ENCODE measurements around the gene KIF4B. TPM values are rescaled to one million over a fixed set of nuclear protein-coding genes. Genes with fewer than 3 reads are reported as not detected.

Gene KIF4B
- total and polyA plus RNA-seq, 2 donors (not counting 3 experiments of a cell fraction or from before 2014, with no cell fraction given): 0.44 TPM; not detected in 1

- Histone ChIP-seq H3K36me3 (ENCODE audit: control insufficient read depth in 2 of 2, extremely low read depth in 1 of 2, insufficient read depth in 2 of 2, low read length in 2 of 2) (no peaks in the 10 kb centered on the region), H3K79me2 (ENCODE audit: control insufficient read depth, insufficient read depth, low read length) (no peaks in the 10 kb centered on the region), H4K20me1 (replicated peaks; ENCODE audit: control insufficient read depth, extremely low read depth, insufficient read depth, low read length) (no peaks in the 10 kb centered on the region), H2AFZ (ENCODE audit: low read depth, low read length) (no peak overlapping the region), H3K4me2 (ENCODE audit: insufficient read depth, low read length) (no peak overlapping the region), H3K9ac (replicated peaks; ENCODE audit: extremely low read depth, insufficient read depth, low read length) (no peak overlapping the region), H3K9me3 (replicated peaks; ENCODE audit: control insufficient read depth, insufficient read depth, low read length) (no peaks in the 10 kb centered on the region), H3K4me3 (replicated peaks in 1 of 3; ENCODE audit: insufficient read depth in 1 of 3, low read depth in 1 of 3, low read length in 3 of 3) (no peak overlapping the region), H3K4me1 (ENCODE audit: control insufficient read depth, extremely low read depth, insufficient read depth, low read length) (no peaks in the 10 kb centered on the region), H3K27ac (ENCODE audit: insufficient read depth, low read depth, low read length) (no peak overlapping the region), H3K27me3 (ENCODE audit: control insufficient read depth in 2 of 2, insufficient read depth in 2 of 2, low read length in 2 of 2) (peaks cover 0 to 2% of the 10 kb centered on the region in 2 experiments), H3K9me1 (replicated peaks; ENCODE audit: control insufficient read depth, extremely low read depth, insufficient read depth, low read length) (no peaks in the 10 kb centered on the region)
- dilution Hi-C loops (cut with MboI; ENCODE audit: extremely low pct_ligation_motif_present, low sequenced_read_pairs): no loop called here
- DNase-seq (ENCODE audit: low read depth, low spot score) (no peak), FAIRE-seq (no peak)
- ChIA-PET POLR2A (no interaction called here), CTCF (interaction anchor here (1.1 to 1.6 kb wide), 3 partner anchors 11 to 139 kb away, joined by 3 to 7 read pairs (median 3); no protein-coding TSS in a partner anchor)
- intact Hi-C loops (cut with micrococcal nuclease): no loop called here
- BruUV-seq (replicated peaks): no TSS peak
- TF ChIP-seq FOS (IDR thresholded peaks at IDR 0.05; ENCODE audit: borderline replicate concordance, insufficient read depth, low read length): no peak
- TF ChIP-seq POLR2A (IDR thresholded peaks at IDR 0.05; ENCODE audit: low read depth, low read length): no peak
- no peak for TF ChIP-seq EZH2 (IDR thresholded peaks at IDR 0.05; ENCODE audit: borderline replicate concordance, low read depth, low read length, severe bottlenecking)
- no peak for TF ChIP-seq JUN (IDR thresholded peaks at IDR 0.05; ENCODE audit: borderline replicate concordance, insufficient read depth, insufficient read length, low read depth)
- TF ChIP-seq MAX (IDR thresholded peaks at IDR 0.05; ENCODE audit: insufficient read depth, insufficient read length): no peak
- TF ChIP-seq CTCF (IDR thresholded peaks at IDR 0.05; ENCODE audit: extremely low read depth in 1 of 2, insufficient read depth in 1 of 2, low read depth in 1 of 2, low read length in 2 of 2): no peak
- no peak for TF ChIP-seq POLR2AphosphoS5 (IDR thresholded peaks at IDR 0.05; ENCODE audit: insufficient read depth, low read depth, low read length)
- no peak for TF ChIP-seq MYC (IDR thresholded peaks at IDR 0.05; ENCODE audit: low read depth, low read length)
- TF ChIP-seq GATA2 (IDR thresholded peaks at IDR 0.05; ENCODE audit: insufficient read depth, insufficient read length, low read depth, low read length): no peak
Measured at GRCh38 chr5:155015239-155015638, 1.7 kb downstream of the KIF4B start.
